HCT116 (cell line): ENCODE data around the gene UBXN10. TPM values are rescaled to one million over a fixed set of nuclear protein-coding genes. Genes with fewer than 3 reads are reported as not detected.

Source experiments
- ATAC-seq: fragments of 200-7000 bp; cut with Tn5 transposase; 2 replicates; pipeline ENCODE4 v1.9.1; 2020; ENCODE audit warnings: mild to moderate bottlenecking, moderate library complexity
- BruUV-seq: library from RNA; stranded (reverse); fragments of 400-500 nt; replicated peaks from 2 replicates; lab custom pipeline; 2021; lab: Mats Ljungman, UMichigan
- CTCF ChIA-PET: fragments of 300-600 bp; sonication (Branson Sonifier 250); formaldehyde crosslinking; loops from one replicate; lab custom pipeline; 2021; ENCODE audit warnings: antibody characterized with exemption; lab: Charles Lee
- POLR2A ChIA-PET: fragments of 300-600, 350-600 bp; sonication (Branson Sonifier 250); formaldehyde crosslinking; loops from one replicate; lab custom pipeline; 2021; ENCODE audit warnings: antibody characterized with exemption; lab: Charles Lee
- RAD21 ChIA-PET, 2 experiments: fragments of 300-600 bp; sonication (Branson Sonifier 250); formaldehyde crosslinking; loops; one replicate each; lab custom pipeline; 2023; ENCODE audit warnings: low total read pairs in 2 of 2; ENCODE audit not compliant: uncharacterized antibody in 2 of 2, unreplicated experiment in 2 of 2, low non-redundant PET in 1 of 2; lab: Charles Lee
- DNase-seq: peaks from one replicate; pipeline ENCODE4 v3.0.0-alpha.2; 2010; ENCODE audit warnings: low read depth, low spot score
- H2AFZ ChIP-seq: fragments of 200-600 bp; shearing (Covaris generic), sonication (generic); 2 replicates; pipeline ENCODE4 v1.6.1; 2017; ENCODE audit warnings: low read depth, mixed run types, mixed read lengths, antibody characterized with exemption, low read length; ENCODE audit not compliant: poor library complexity, severe bottlenecking
- H3K27ac ChIP-seq: 2 replicates; pipeline ENCODE4 v1.5.1; 2012; ENCODE audit warnings: low read depth, low read length
- H3K27me3 ChIP-seq: fragments of 200-600 bp; sonication (generic); 2 replicates; pipeline ENCODE4 v1.6.1; 2016; ENCODE audit warnings: mixed run types, low read length, mixed read lengths; ENCODE audit not compliant: insufficient read depth
- H3K36me3 ChIP-seq, 2 experiments: fragments of 200-500 bp in 1 of 2; fragments of 200-600 bp in 1 of 2; sonication (Bioruptor generic) in 1 of 2; sonication (generic) in 1 of 2; 2 replicates each; pipeline versions ENCODE4 v1.5.1 to v1.6.1; 2014 to 2016; ENCODE audit warnings: low read length in 2 of 2, inconsistent platforms in 1 of 2, mixed read lengths in 1 of 2, mixed run types in 1 of 2; ENCODE audit not compliant: insufficient read depth in 2 of 2, control insufficient read depth in 1 of 2
- H3K4me1 ChIP-seq, 2 experiments: fragments of 200-600 bp in 1 of 2; sonication (generic) in 1 of 2; 2 replicates each; pipeline versions ENCODE4 v1.5.1 to v1.6.1; 2012 to 2017; ENCODE audit warnings: low read length in 2 of 2, inconsistent platforms in 1 of 2, mild to moderate bottlenecking in 1 of 2, mixed read lengths in 1 of 2, mixed run types in 1 of 2, moderate library complexity in 1 of 2; ENCODE audit not compliant: insufficient read depth in 2 of 2, control insufficient read depth in 1 of 2
- H3K4me2 ChIP-seq: fragments of 200-600 bp; sonication (generic); 2 replicates; pipeline ENCODE4 v1.6.1; 2017; ENCODE audit warnings: mixed run types, low read length, mixed read lengths
- H3K4me3 ChIP-seq, 2 experiments: fragments of 200-600 bp in 1 of 2; sonication (generic) in 1 of 2; replicated peaks in 1 of 2; 2 replicates each; pipeline ENCODE4 v1.5.1; 2011 to 2016; ENCODE audit warnings: low read length in 2 of 2, control low read depth in 1 of 2, low read depth in 1 of 2, mild to moderate bottlenecking in 1 of 2, mixed read lengths in 1 of 2, mixed run types in 1 of 2
- H3K79me2 ChIP-seq: fragments of 200-600 bp; sonication (generic); 2 replicates; pipeline ENCODE4 v1.6.1; 2017; ENCODE audit warnings: mild to moderate bottlenecking, mixed run types, low read length, moderate library complexity, mixed read lengths; ENCODE audit not compliant: insufficient read depth
- H3K9ac ChIP-seq: fragments of 200-600 bp; sonication (generic); 2 replicates; pipeline ENCODE4 v1.6.1; 2016; ENCODE audit warnings: low read length, mixed read lengths
- H3K9me2 ChIP-seq: fragments of 200-600 bp; sonication (generic), shearing (Covaris generic); 2 replicates; pipeline ENCODE4 v1.6.1; 2017; ENCODE audit warnings: mixed run types, mild to moderate bottlenecking, moderate library complexity; ENCODE audit not compliant: insufficient read depth
- H3K9me3 ChIP-seq, 2 experiments: fragments of 200-500 bp in 1 of 2; fragments of 200-600 bp in 1 of 2; sonication (Bioruptor generic) in 1 of 2; sonication (generic) in 1 of 2; 2 replicates each; pipeline ENCODE4 v1.6.1; 2014 to 2017; ENCODE audit warnings: low read length in 2 of 2, mixed read lengths in 2 of 2, inconsistent platforms in 1 of 2, low read depth in 1 of 2, mild to moderate bottlenecking in 1 of 2, mixed run types in 1 of 2, moderate library complexity in 1 of 2; ENCODE audit not compliant: control insufficient read depth in 1 of 2, insufficient read depth in 1 of 2
- H4K20me1 ChIP-seq: fragments of 200-600 bp; sonication (generic), shearing (Covaris generic); 2 replicates; pipeline ENCODE4 v1.6.1; 2017; ENCODE audit warnings: mixed run types, mild to moderate bottlenecking, moderate library complexity; ENCODE audit not compliant: insufficient read depth
- CEBPB ChIP-seq: IDR thresholded peaks from 2 replicates; pipeline ENCODE4 v1.6.1; 2012; ENCODE audit warnings: low read depth
- ELF1 ChIP-seq: IDR thresholded peaks from 2 replicates; pipeline ENCODE4 v1.6.1; 2012; ENCODE audit warnings: low read depth, borderline replicate concordance
- FOSL1 ChIP-seq: IDR thresholded peaks from 2 replicates; pipeline ENCODE4 v1.6.1; 2012; ENCODE audit warnings: low read depth
- SIN3A ChIP-seq: IDR thresholded peaks from 2 replicates; pipeline ENCODE4 v1.6.1; 2012; ENCODE audit warnings: low read depth
- SP1 ChIP-seq: IDR thresholded peaks from 2 replicates; pipeline ENCODE4 v1.6.1; 2012; ENCODE audit warnings: low read depth
- YY1 ChIP-seq: IDR thresholded peaks from 2 replicates; pipeline ENCODE4 v1.6.1; 2011; ENCODE audit warnings: low read length, low read depth, moderate library complexity, mild to moderate bottlenecking; ENCODE audit not compliant: insufficient replicate concordance; ENCODE audit errors: extremely low read depth
- intact Hi-C: fragments of 100-400 bp; cut with micrococcal nuclease; formaldehyde crosslinking; loops from 2 replicates; pipeline ENCODE4 v1.10.0; 2022
- total RNA-seq: library from RNA; stranded (reverse); gene quantifications from one replicate; pipeline ENCODE4 v1.2.1, GENCODE V29; 2021; ENCODE audit not compliant: unreplicated experiment
- TF ChIP-seq, protein P1 (sequence below), 3 experiments: fragments of 200-600 bp in 1 of 3; sonication (generic) in 1 of 3; IDR thresholded peaks in 2 of 3; conservative IDR thresholded peaks in 1 of 3; 2 replicates each; pipeline ENCODE4 v1.5.1; 2012 to 2017; ENCODE audit warnings: low read depth in 2 of 3, low read length in 2 of 3, antibody characterized with exemption in 1 of 3, borderline replicate concordance in 1 of 3, control low read depth in 1 of 3, mild to moderate bottlenecking in 1 of 3, mixed read lengths in 1 of 3, mixed run types in 1 of 3, moderate library complexity in 1 of 3; ENCODE audit not compliant: insufficient read depth in 1 of 3
- TF ChIP-seq, protein P2 (sequence below): IDR thresholded peaks from 2 replicates; pipeline ENCODE4 v1.6.1; 2012; ENCODE audit warnings: low read depth

The UBXN10 gene
- total RNA-seq, 1 experiment from 2014 or later = not detected

DNA sequence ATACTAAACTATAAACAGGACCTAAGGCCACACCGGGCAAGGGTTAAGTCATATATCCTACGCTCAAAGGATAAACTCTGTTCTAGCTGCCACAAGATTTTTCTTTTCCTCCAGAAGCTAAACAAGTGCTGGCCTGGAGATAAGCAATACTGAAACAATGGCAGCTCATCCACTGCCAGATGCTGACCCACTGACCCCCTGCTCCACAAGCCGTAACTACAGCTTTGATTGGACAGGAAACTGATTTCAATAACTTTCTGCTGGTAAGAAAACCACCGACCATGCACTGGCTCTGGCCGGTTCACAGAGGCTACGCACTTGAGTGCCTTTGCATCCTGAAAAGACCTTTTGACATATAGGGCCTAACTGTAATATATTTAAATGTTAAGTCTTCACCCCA lies 51.8 kb downstream of the UBXN10 start:
- H3K4me3 ChIP-seq = no peak overlapping the region
- H3K27ac ChIP-seq = no peak overlapping the region
- no peaks in the 10 kb centered on the region for H3K9me2 ChIP-seq
- H3K4me1 ChIP-seq = no peaks in the 10 kb centered on the region
- no peaks in the 10 kb centered on the region for H4K20me1 ChIP-seq
- no TSS peak for BruUV-seq
- ATAC-seq = no peak
- ChIA-PET POLR2A (no interaction called here), RAD21 (no interaction called here), CTCF (no interaction called here)
- H2AFZ ChIP-seq = no peak overlapping the region
- H3K79me2 ChIP-seq = no peaks in the 10 kb centered on the region
- no peaks in the 10 kb centered on the region for H3K9me3 ChIP-seq
- H3K4me2 ChIP-seq = no peak overlapping the region
- H3K27me3 ChIP-seq = peaks cover 27% of the 10 kb centered on the region
- H3K9ac ChIP-seq = no peak overlapping the region
- no peak for DNase-seq
- TF ChIP-seq ELF1 (no peak), FOSL1 (no peak), YY1 (no peak), SP1 (no peak), SIN3A (no peak), CEBPB (no peak)
- TF ChIP-seq, protein P1, sequence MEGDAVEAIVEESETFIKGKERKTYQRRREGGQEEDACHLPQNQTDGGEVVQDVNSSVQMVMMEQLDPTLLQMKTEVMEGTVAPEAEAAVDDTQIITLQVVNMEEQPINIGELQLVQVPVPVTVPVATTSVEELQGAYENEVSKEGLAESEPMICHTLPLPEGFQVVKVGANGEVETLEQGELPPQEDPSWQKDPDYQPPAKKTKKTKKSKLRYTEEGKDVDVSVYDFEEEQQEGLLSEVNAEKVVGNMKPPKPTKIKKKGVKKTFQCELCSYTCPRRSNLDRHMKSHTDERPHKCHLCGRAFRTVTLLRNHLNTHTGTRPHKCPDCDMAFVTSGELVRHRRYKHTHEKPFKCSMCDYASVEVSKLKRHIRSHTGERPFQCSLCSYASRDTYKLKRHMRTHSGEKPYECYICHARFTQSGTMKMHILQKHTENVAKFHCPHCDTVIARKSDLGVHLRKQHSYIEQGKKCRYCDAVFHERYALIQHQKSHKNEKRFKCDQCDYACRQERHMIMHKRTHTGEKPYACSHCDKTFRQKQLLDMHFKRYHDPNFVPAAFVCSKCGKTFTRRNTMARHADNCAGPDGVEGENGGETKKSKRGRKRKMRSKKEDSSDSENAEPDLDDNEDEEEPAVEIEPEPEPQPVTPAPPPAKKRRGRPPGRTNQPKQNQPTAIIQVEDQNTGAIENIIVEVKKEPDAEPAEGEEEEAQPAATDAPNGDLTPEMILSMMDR (IDR thresholded peaks at IDR 0.05 in 2 of 3, conservative IDR thresholded peaks at IDR 0.05 in 1 of 3; ENCODE audit: borderline replicate concordance in 1 of 3, insufficient read depth in 1 of 3, low read depth in 2 of 3, low read length in 2 of 3) = no peak
- TF ChIP-seq, protein P2, sequence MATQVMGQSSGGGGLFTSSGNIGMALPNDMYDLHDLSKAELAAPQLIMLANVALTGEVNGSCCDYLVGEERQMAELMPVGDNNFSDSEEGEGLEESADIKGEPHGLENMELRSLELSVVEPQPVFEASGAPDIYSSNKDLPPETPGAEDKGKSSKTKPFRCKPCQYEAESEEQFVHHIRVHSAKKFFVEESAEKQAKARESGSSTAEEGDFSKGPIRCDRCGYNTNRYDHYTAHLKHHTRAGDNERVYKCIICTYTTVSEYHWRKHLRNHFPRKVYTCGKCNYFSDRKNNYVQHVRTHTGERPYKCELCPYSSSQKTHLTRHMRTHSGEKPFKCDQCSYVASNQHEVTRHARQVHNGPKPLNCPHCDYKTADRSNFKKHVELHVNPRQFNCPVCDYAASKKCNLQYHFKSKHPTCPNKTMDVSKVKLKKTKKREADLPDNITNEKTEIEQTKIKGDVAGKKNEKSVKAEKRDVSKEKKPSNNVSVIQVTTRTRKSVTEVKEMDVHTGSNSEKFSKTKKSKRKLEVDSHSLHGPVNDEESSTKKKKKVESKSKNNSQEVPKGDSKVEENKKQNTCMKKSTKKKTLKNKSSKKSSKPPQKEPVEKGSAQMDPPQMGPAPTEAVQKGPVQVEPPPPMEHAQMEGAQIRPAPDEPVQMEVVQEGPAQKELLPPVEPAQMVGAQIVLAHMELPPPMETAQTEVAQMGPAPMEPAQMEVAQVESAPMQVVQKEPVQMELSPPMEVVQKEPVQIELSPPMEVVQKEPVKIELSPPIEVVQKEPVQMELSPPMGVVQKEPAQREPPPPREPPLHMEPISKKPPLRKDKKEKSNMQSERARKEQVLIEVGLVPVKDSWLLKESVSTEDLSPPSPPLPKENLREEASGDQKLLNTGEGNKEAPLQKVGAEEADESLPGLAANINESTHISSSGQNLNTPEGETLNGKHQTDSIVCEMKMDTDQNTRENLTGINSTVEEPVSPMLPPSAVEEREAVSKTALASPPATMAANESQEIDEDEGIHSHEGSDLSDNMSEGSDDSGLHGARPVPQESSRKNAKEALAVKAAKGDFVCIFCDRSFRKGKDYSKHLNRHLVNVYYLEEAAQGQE = no peak
- TF ChIP-seq, all 23 proteins: peak for 0
- intact Hi-C loops = no loop called here
- H3K36me3 ChIP-seq = no peaks in the 10 kb centered on the region
